HG03159 (cell line): ENCODE measurements around the gene CCDC141.

Experiments used
- ATAC-seq: cut with Tn5 transposase; IDR thresholded peaks from one replicate; pipeline ENCODE4 v1.9.1; 2021; ENCODE audit warnings: mild to moderate bottlenecking, moderate library complexity; ENCODE audit not compliant: unreplicated experiment

Gene CCDC141

DNA sequence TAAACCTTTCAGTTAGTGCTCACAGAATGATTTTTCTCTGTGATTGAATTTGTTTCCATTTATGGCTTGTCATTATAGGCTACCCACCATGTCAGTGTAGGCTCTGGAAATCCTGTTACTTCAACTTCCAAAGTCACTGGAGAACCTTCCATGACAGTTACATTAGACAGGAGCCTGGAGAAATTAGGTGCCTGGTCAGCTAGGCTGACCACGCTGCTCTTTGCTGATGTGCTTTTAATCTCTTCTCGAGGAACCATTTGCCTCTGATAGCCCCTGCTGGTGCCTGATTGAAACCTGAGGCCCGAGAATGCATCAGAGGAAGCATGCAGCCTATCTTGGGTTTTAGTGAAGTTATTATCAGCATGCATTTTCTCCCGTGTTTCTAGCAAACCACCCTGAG is 213.1 kb downstream of the CCDC141 start:
- no peak for ATAC-seq

DNA sequence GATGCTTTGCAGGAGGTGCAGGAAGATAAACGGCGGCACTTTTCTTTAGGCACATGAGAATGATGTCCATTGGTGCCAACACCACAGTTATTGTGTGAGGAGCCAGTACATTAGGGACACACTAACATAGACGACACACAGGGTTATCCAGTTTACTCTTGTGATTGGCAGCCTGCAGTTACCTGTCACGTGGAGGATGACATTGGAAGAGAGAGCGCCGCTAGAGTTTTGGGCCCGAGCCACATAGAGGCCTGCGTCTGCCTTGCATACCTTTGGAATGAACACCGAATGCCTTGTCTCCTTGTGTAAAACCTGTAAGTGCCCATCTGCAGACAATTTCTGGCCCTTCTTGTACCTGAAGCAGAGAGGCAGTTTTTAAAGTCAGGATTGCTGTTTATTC is 215.9 kb downstream of the CCDC141 start:
- ATAC-seq = no peak

DNA sequence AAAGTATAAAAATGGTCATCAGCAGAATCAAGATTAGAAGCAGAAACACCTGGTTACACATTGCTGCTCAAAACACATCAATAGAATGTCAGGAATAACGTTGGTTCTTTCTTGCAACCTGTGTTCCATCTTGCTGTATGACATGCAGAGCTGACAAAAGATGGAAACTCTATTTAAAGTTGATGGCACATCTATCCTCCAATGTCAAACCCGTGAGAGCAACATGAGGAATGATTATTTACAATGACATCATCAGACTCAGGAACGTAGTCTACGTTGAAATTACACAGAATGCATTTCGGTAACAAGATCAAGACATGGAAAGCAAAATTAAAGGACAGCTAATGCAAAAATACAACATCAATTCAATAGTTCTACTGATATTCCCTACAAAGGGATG is 216.6 kb downstream of the CCDC141 start:
- ATAC-seq = no peak

DNA sequence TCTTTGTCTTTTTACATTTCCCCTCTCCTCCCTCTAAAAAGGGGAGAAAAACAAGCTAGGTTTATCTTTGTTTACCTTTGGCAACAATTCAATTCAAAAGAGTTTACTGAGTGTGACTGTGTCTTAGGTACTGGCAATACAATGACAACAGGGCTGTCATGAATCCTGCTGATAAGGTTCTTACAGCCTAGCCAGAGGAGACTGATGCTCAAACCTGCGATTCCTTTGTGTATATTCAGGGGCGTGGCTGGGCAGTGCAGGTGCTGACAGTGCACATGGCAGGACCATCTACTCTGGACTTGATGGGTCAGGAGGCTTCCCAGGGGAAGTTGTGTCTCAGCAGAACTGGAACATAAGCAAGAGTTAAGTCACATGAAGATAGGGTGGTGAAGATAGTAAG is 219.5 kb downstream of the CCDC141 start:
- ATAC-seq = no peak

DNA sequence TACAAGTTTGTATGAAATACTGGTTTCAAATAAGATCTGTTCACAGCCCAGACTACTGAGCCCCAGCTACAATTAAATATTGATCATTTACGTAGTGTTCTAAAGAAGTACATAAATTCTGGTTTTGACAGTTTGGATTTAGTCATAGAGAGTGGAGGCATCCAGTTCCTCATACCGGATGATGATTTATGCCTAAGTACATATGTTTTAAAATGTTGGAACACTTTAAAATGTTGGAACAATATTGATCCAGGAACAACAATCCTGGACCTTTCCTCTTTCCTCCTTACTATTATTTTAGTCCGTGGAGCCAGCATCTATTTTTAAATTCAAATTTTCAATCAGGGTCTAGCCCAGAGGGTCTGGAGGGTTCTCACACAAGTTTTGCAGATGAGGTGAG is 220.0 kb downstream of the CCDC141 start:
- ATAC-seq = no peak

DNA sequence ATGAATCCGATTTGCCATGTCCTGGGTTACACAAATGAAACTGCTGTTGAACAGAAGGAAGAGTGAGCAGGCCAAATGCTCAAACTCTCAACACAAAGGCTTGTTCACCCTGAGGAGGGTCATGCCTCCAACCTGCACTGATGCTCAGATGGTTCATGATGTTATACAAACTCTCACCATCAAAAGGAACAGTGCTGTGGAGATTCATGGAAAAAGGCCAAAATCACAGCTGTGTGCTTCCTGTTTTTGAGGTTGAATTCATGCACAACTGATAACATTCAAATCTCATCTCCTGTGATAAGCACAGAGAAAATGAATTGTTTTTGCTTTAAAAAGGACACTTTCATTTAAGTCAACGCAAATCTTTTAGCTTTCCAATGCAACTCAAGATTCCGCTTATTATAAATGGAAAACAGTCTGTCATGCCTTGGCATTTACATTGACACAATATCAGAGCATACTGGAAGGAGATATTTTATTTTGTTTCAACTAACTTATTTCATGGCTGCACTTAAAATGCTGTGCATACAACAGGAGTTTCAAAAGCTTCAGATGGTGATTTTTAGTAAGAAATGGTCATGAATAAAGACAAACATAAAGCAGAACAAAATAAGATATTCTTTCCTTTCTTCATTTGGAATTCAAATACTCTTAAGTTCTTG is 220.5 kb downstream of the CCDC141 start:
- ATAC-seq = no peak

DNA sequence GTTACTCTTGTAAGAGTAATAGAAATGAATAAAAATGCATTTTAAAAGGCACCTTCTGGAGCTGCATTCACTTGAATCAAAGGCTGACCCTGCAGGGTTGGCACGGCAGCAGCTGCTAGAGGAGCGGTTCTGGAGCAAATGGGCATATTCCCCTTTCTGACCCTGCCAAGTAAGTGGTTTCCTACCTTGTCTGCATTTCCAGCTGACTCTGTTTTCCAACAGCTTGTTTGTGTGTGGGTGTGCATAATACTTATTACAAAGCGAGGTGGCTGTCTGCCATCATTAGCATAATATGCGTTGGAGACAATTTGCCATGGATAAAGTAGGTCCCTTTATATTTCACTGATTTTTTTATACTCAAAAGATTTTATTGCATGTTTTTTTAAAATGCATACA is 221.5 kb downstream of the CCDC141 start:
- no peak for ATAC-seq

DNA sequence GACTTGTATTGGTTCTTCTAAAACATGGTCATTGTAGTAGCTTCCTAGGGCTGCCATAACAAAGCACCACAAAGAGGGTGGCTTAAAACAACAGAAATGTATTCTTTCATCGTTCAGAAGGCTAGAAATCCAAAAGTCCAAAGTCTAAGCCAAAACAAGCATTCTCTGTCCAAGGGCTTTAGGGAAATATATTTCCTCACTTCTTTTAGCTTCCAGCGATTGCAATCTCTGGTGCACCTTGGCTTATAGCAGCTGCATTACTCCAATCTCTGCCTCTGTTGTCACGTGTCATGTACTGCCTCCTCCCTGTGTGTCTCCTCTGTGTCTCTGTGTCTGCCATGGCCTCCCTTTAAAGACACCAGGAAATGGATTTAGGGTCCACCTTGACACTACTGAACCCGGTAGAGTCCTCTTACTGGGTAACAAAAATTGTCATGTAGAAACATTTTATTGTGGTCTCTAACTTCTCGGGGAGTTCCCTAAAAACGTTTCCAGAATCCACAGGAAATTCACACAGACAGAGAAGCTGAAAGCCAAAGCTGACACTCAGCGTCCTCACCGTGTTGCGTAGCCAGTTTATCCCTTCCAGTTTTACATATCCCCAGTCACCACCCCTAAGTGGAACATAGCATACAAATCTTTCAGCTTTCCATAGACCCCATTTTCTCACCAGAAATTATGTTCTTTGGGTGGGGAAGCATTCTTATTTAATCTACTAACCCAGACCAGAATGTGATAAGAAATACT is 222.0 kb downstream of the CCDC141 start:
- no peak for ATAC-seq

DNA sequence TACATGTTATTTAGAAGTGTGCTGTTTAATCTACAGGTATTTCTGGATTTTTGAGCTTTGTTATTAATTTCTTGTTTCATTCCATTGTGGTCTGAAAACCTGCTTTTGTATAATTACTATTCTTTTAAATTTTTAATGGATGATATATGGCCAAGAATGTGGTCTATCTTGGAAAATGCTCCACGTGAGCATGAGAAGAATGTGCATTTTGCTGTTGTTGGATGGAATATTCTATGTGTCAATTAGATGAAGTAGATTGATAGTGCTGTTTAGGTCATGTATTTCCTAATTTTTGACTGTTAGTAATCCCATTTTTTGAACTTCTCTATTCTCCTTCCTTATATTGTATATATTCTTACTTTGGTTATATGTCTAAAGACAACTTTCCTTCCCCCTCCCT is 222.8 kb downstream of the CCDC141 start:
- no peak for ATAC-seq

DNA sequence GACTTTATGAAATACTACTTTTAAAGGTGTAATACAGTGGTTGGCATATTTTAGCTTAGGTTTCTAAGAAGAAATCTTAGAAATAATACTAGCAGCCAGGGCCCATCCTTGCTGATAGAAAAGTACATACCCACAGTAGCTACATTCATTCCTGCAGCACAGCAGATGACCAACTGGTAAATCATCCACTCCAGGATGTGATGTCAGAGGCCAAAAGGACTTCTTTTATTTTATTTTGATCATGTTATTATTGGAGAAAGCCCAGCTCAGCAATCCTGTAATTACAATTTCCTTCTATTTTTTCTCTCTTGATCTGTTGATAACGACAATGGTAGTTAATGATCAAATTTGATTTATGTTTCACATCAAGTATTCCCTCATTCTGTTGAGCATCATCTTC is 224.8 kb downstream of the CCDC141 start:
- no peak for ATAC-seq

DNA sequence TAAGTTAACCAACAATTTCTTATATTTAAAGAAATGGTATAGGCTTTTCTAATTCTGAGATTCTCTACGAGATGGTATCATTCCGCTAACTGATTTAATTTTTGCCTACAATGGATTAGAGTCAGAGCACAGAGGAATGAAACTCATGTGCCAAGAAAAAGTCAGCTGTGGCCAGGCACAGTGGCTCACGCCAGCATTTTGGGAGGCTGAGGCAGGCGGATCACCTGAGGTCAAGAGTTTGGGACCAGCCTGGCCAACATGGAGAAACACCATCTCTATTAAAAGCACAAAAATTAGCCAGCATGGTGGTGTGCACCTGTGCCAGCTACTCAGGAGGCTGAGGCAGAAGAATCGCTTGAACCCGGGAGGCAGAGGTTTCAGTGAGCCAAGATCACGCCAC is 225.8 kb downstream of the CCDC141 start:
- no peak for ATAC-seq

DNA sequence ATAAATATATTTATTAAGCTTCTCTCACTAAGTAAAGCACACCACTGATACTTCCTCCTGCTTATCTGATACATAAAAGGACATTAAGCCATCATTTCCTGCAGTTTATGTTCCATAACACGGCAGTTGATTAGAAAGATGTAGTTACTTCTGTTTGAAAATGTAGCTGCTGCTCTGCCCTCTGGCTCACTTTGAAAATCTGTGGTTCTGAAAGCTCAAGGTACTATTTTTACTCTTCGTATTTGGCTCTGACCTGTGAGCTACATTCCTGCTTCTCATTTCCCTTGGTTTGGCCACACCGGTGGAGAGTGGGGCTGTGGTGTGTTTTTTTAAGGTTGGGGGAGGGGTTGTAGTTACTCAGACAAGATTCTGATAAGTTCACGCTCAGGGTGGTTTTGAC is 229.9 kb downstream of the CCDC141 start:
- ATAC-seq = peak; percentile 90

DNA sequence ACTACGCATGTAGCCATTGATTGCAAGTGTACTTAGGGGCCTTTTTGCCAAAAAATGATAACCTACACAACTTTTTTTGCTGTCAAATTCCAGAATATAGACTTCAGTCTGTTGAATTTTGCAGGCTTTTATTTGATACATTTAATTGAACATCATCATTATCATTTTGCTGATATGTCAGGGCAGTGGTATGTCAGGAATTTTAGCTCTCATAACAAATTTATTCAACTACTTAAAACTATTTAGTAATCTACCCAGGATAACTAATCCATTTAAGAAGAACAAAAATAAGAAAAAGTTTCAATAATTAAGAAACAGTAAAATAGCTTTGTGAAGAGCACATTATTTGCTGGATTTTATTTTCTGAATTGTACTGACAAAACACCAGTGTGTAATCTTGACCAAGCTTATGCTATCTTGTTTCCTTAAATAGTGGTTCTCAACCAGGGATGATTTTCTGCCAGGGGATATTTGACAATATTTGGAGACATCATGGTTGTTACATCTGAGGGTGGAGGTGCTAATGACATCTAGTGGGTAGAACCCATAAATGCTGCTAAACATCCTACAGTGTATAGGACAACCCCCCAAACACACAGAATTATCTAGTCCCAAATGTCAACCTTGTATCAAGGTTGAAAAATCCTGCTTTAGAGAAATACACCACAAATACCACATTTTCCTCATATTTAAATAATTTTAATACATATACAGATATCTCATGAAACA is 230.6 kb downstream of the CCDC141 start:
- ATAC-seq = peak; percentile 28

DNA sequence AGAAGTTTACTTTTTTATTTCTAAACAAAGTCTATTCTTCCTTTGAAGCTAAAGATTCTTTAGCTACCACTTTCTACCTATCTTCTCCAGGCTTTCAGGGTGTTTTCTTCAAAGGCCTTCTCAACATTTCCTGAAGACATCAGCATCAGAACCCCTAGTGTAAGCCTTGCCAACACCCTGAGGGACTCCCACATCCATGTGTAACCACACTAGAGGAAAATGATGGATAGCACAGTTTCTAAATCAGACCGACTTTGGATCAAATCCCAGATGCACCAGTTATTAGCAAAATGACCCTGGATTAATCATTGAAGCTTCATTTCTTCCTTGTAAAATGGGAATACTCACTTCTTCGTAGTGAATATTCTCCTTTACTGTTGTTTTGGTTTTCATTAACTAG is 238.0 kb downstream of the CCDC141 start:
- no peak for ATAC-seq

DNA sequence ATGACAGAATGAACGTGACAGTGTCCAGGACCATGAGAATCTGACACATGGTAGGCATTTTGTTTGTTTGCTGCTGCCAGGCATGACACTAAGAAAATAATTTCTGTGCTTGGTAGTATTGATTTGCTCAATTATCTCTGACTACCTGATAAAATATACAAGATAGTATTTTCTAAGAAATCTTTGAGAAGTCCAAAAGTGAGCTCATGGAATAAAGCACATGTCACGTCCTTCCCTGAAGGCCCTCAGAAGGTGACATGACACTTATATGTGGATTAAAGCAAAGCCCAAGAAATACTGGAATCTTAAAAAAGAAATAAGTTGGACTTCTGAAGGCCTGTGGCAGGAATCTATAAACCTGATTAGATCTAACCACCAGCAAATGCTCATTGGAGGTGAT is 238.9 kb downstream of the CCDC141 start:
- ATAC-seq = no peak

DNA sequence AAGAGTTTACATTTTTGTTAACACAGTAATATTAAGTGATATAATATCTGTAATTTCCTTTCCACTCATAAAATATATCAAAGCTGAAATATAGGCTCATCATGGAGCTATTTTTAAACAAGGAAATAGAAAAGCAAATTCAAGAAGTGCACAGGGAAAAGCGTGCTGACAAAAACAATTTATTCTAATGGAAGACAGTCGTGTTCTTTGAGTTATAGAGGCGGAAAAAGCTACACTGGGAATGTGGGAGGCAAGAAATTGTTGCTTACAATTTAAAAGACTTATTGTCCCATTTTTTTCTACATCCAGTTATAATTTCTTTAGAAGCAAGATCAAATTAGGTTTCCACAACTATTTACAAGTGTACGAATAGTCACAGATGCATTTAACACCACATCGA is 239.5 kb downstream of the CCDC141 start:
- ATAC-seq = no peak

DNA sequence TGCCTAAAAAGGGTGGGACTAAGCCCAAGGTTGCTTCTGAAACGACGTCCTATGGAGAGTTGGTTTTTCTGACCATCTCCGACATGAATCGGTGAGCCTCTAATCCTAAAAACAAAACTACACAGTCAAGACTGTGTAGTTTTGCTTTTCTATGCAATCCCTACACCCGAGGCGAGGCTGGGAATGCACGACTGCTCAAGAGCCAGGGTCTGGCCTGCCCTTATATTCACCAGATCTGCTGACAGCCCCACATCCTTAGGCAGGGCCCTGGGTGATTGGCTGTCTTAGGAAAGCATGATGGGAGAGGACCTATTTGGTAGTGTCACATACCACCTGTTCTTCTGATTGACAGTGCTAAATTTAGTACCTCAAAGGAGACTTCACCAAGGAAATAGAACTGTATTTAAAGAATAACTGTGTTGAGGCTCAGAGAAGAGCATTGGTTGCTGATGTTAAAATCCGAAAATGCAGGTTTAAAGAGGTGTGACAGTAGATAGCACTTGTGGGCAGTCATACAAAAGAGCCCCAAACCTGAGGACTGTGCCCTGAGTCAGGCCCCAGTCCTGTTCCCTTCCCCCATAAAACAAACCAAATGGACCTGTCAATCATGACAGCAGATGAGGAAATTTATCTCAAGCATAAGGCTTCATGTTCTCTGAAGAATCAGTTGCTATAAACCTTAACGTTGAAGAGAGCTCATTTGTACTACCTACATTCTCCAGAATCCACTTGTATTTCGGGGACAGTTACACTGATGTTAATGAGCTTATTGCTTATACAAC is 242.5 kb downstream of the CCDC141 start, which contains the start of gene TTN:
TSS of gene TTN (minus strand) at position 197 of the 782 bp plus-strand sequence. CDS start 2,781 bp downstream, outside the sequence.
- no peak for ATAC-seq

DNA sequence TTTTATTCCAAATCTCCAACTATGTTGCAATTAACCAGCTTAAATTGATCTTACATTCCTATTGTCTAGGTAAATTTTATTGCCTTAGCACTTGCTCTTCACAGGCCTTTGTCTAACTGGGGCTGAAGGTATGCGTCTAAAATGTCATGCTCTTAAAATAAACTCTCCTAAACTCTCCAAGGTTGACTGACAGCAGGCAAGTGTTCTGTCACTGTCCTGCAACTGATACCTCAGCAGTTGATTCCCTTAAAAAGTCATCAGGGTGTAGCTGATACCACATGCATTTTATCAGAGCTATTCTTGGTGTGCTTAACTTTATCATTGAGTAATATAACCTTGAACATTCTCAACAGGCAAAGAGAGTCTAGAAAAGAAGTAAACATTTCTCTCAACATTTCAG is 243.4 kb downstream of the CCDC141 start:
- no peak for ATAC-seq

DNA sequence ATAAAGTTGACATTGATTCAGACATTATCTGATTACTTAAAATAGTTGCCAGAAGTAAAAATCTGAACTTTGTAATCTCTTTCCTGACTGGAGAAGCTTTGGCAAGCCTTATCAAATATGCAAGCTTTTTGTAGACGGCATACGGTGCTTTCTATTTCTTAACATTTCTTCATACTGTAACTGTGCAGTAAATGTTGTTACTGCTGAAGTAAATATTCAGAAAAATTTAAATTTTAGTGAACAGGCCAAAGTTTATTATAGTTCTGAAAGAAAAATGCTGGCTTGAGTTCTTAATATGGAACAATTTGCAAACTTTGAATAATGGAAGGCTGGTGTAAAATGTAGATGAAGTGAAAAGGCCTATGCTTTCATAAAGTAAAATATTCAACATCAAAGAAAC is 244.5 kb downstream of the CCDC141 start:
- ATAC-seq = no peak

DNA sequence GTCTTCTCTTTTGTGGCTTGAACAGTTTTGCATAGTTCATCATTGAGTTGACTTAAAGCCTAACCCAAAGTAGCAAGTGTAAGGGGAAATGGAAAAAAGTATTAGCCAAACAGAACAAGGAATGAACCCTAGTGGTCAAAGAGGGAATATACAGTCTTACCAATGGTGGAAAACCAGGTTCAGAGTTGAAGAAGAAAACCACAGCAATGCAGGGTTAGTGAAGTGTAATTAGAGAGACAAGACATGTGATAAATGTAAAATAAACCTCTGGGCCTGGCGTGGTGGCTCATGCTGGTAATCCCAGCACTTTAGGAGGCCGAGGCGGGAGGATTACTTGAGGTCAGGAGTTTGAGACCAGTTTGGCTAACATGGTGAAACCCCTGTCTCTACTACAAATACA is 245.1 kb downstream of the CCDC141 start:
- peak; percentile 82 for ATAC-seq

DNA sequence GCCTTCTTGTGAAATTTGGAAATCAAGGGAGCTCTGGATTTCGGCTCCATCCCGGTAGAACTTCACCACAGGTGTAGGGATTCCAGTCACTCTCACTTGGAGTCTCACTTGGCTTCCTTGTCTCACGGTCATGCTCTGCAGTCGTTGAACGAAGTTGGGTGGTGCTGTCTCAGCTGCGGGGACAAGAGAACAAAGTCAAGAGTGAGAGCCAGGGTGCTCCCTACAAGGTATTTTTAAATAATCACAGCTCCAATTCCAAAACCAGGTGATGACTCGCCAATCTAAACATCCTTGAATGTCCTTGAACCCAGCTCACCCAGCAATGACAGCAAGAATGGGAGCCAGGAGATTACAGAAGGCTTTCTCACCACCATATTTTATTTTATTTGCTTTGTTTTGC is 249.4 kb downstream of the CCDC141 start:
- ATAC-seq = no peak
